Parathyroid adenoma (tissue), 2 donors: ENCODE data around the gene SLC44A3.

Experiments used
- H2AFZ ChIP-seq: fragments of 300-600 bp; sonication (generic); one replicate; pipeline ENCODE4 v1.7.0; 2017; ENCODE audit warnings: antibody characterized with exemption, mild to moderate bottlenecking
- H3K27ac ChIP-seq: fragments of 300-600 bp; sonication (generic); one replicate; pipeline ENCODE4 v1.7.0; 2017
- H3K27me3 ChIP-seq: fragments of 300-600 bp; sonication (generic); one replicate; pipeline ENCODE4 v1.7.0; 2017; ENCODE audit warnings: low read length; ENCODE audit not compliant: control insufficient read depth, insufficient read depth
- H3K36me3 ChIP-seq: fragments of 300-600 bp; sonication (generic); one replicate; pipeline ENCODE4 v1.7.0; 2017; ENCODE audit warnings: low read length; ENCODE audit not compliant: control insufficient read depth, insufficient read depth
- H3K4me1 ChIP-seq: fragments of 300-600 bp; sonication (generic); one replicate; pipeline ENCODE4 v1.7.0; 2017; ENCODE audit warnings: control low read depth
- H3K4me2 ChIP-seq: fragments of 300-600 bp; sonication (generic); one replicate; pipeline ENCODE4 v1.7.0; 2017; ENCODE audit warnings: low read length
- H3K4me3 ChIP-seq: fragments of 300-600 bp; sonication (generic); one replicate; pipeline ENCODE4 v1.7.0; 2017; ENCODE audit warnings: low read depth, low read length
- H3K79me2 ChIP-seq: fragments of 300-600 bp; sonication (generic); one replicate; pipeline ENCODE4 v1.7.0; 2017; ENCODE audit warnings: control low read depth
- H3K9ac ChIP-seq: fragments of 300-600 bp; sonication (generic); one replicate; pipeline ENCODE4 v1.7.0; 2017; ENCODE audit warnings: mild to moderate bottlenecking
- H3K9me3 ChIP-seq: fragments of 300-600 bp; sonication (generic); one replicate; pipeline ENCODE4 v1.7.0; 2017; ENCODE audit warnings: low read length; ENCODE audit not compliant: control insufficient read depth
- CTCF ChIP-seq: fragments of 300-600 bp; sonication (generic); IDR thresholded peaks from one replicate; pipeline ENCODE4 v1.7.0; 2017; ENCODE audit warnings: antibody characterized with exemption, mild to moderate bottlenecking
- donor health status: primary hyperparathyroidism.

SLC44A3 gene

DNA sequence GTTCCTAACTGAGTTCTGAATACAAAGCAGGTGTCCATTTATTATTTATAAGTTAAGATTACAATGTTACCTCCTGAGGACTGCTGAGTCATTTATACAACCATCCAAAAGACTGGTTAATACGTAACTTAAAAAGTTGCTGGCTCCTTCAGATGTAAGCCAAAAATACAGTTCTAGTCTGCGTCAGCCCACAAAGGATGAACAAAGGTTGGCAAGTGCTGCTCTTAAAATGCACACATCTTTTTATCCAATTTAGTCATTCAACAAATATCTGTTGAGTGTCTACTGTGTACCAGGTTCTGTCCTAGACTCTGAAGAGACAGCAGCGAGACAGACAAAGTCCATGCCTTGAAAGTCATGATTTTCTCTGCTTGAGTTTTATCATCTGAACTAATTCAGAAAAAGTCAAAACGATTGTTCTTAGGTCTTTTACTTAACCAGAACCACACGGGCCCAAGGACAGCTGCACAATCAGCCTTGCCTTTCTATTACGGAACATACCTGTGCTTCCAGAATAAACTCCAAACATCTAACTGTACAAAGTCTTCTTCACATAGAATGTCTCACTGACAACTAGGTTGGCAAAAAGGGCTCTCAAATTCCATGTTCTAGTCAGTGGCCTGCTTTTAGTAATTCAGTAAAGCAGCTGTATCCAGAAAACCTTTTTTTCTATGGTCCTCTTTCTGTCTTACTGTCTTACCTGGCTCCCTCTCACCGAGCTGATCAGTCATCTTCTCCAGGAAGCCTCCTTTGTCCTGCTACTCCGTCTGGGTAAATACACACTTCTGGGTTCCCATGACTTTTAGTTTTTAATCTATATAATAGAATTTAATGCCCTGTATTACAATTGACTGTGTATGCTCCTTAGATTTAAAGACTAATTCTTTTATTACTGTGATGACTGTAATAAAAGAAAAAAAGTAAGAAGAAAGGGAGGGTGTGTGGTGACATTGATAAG, 122.3 kb downstream of the SLC44A3 start:
- H3K27ac ChIP-seq: no peak overlapping the region

More for the DNA sequence above, 122.3 kb downstream of the SLC44A3 start:
- no peak overlapping the region for H3K4me3 ChIP-seq
- no peak overlapping the region for H3K4me2 ChIP-seq
- no peak for TF ChIP-seq CTCF
- no peaks in the 10 kb centered on the region for H3K9me3 ChIP-seq
- no peaks in the 10 kb centered on the region for H3K27me3 ChIP-seq
- H3K36me3 ChIP-seq: no peaks in the 10 kb centered on the region
- H3K79me2 ChIP-seq: no peaks in the 10 kb centered on the region
- H3K9ac ChIP-seq: no peak overlapping the region
- H2AFZ ChIP-seq: no peak overlapping the region
- no peaks in the 10 kb centered on the region for H3K4me1 ChIP-seq
